ENCODE data around the gene STRA6.

GRCh38 chr15:74185710-74186348 lies 16.8 kb downstream of the STRA6 start:
- TF ChIP-seq CTCF (IDR thresholded peaks at IDR 0.05) (no peak), POLR2A (IDR thresholded peaks at IDR 0.05) (no peak)
